Testis (tissue), 2 donors: ENCODE data around the gene CEP295NL.

ENCODE experiments used
- CTCF ChIP-seq, 3 experiments: fragments of 450-650 bp in 2 of 3; fragments of 200-600 bp in 1 of 3; sonication (generic) in 1 of 3; IDR thresholded peaks; one replicate each; pipeline ENCODE4 v1.5.1; 2016 to 2019; ENCODE audit warnings: antibody characterized with exemption in 3 of 3, mild to moderate bottlenecking in 2 of 3, moderate library complexity in 1 of 3
- POLR2A ChIP-seq: fragments of 450-650 bp; IDR thresholded peaks from one replicate; pipeline ENCODE4 v1.6.1; 2017; ENCODE audit warnings: antibody characterized with exemption, mild to moderate bottlenecking, moderate library complexity

GRCh38 chr17:78935419-78936323, 32.7 kb upstream of the CEP295NL start:
- TF ChIP-seq CTCF (IDR thresholded peaks at IDR 0.05): no peak
- TF ChIP-seq POLR2A: no peak
